Hepatic stellate cell (primary cell): ENCODE data around the gene TMEM59L.
A peak's percentile ranks its signal among the peaks of the same experiment; 100 is the strongest.
"Not testable (repeated sequence)": the region's sequence is repeated elsewhere in the genome, so short reads cannot be mapped to it uniquely, and the experiment has no call there.

Source experiments
- DNase-seq: peaks from one replicate; pipeline ENCODE4 v3.0.0; 2011; ENCODE audit warnings: low spot score

TMEM59L gene

GRCh38 chr19:18612772-18613588 lies at the start of gene TMEM59L:
TMEM59L (plus strand) TSS chr19:18612870; CDS start chr19:18612959, 89 bp downstream.
- DNase-seq = no peak

GRCh38 chr19:18566953-18567352 lies 45.7 kb upstream of the TMEM59L start:
- no peak for DNase-seq

- no peak for DNase-seq
These were observed 44.3 kb upstream of the TMEM59L start for GRCh38 chr19:18568367-18568766.

GRCh38 chr19:18571564-18572344 lies 40.9 kb upstream of the TMEM59L start, which contains the start of gene UBA52:
UBA52 (plus strand) TSS chr19:18571857; CDS start chr19:18573301, 1,444 bp downstream.
- peak; percentile 94 for DNase-seq

GRCh38 chr19:18574691-18575291 lies 37.9 kb upstream of the TMEM59L start:
- DNase-seq = no peak

GRCh38 chr19:18576383-18576782 lies 36.3 kb upstream of the TMEM59L start:
- DNase-seq = no peak

- DNase-seq = no peak
These were observed 35.2 kb upstream of the TMEM59L start for GRCh38 chr19:18577365-18577914.

- DNase-seq = no peak
These were observed 32.4 kb upstream of the TMEM59L start for GRCh38 chr19:18580311-18580710.

GRCh38 chr19:18586306-18586705 lies 26.4 kb upstream of the TMEM59L start:
- DNase-seq = no peak

- DNase-seq = no peak
These were observed 25.1 kb upstream of the TMEM59L start for GRCh38 chr19:18587561-18587960.

- DNase-seq = no peak
These were observed 24.6 kb upstream of the TMEM59L start for GRCh38 chr19:18587962-18588610.

- peak; percentile 83 for DNase-seq
These were observed 23.9 kb upstream of the TMEM59L start, which contains the start of gene REX1BD for GRCh38 chr19:18588611-18589379. REX1BD (plus strand) TSS chr19:18588798; CDS start chr19:18588802, 4 bp downstream.

GRCh38 chr19:18589380-18590272 lies 23.0 kb upstream of the TMEM59L start:
- peak; percentile 77 for DNase-seq

- no peak for DNase-seq
These were observed 22.1 kb upstream of the TMEM59L start for GRCh38 chr19:18590273-18591272.

GRCh38 chr19:18591735-18592385 lies 20.8 kb upstream of the TMEM59L start:
- DNase-seq = no peak

- not testable (repeated sequence) for DNase-seq
These were observed 19.9 kb upstream of the TMEM59L start for GRCh38 chr19:18592732-18593131.

GRCh38 chr19:18593367-18594095 lies 19.1 kb upstream of the TMEM59L start:
- DNase-seq = no peak
